ENCODE results near the gene MAP4. TPM values are rescaled to one million over a fixed set of nuclear protein-coding genes. Genes with fewer than 3 reads are reported as not detected.

The MAP4 gene
- total RNA-seq, 4 donors from 2014 or later: 55.0 to 171 (median 89.3) TPM

DNA sequence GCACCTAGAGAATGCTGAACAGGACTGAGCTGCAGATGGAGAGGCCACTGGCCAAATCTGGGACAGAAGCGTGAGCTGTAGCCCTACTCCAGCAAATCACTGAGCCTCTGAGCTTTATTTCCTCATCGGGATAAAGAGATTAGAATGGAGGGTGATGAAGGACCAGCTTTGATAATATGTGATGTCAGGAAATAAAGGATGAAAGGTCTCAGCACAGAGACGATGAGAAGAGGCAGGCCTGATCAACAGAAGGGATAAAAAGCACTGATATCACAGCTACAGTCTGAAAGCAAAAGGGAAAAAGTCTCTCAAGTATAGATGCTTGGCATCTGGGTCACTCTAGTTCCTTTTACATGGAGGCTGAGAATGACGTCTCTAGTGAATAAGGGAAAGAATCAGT lies 143.3 kb downstream of the MAP4 start:
- peaks cover 0 to 81% (median 0%) of the 10 kb centered on the region in 3 donors for H3K36me3 ChIP-seq
- no peak overlapping the region for H3K27ac ChIP-seq

DNA sequence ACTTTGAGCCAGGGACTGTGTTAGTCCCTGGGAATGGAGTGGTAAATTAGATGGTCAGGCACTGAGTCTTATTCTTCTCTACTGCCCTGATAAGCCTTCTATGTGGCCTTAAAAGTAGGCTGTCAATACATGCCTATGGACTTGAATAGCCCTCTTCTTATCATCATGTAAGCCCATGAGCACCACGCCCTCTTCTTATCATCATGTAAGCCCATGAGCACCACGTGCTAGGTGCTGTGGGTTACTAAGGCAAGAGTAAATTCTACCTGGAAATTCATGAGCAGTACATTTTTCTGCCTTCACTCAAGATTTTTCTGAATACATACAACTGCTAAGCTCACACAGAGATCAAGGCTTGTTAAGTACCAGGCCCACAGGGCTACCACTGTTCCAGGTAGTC lies 144.8 kb downstream of the MAP4 start:
- Histone ChIP-seq H3K27me3 (no peaks in the 10 kb centered on the region), H3K36me3 (peaks cover 0 to 96% (median 0%) of the 10 kb centered on the region in 3 donors), H3K9me3 (no peaks in the 10 kb centered on the region), H3K4me3 (no peak overlapping the region), H3K27ac (no peak overlapping the region), H3K4me1 (no peaks in the 10 kb centered on the region)
- TF ChIP-seq POLR2A (IDR thresholded peaks at IDR 0.05): no peak
- TF ChIP-seq, protein P1, sequence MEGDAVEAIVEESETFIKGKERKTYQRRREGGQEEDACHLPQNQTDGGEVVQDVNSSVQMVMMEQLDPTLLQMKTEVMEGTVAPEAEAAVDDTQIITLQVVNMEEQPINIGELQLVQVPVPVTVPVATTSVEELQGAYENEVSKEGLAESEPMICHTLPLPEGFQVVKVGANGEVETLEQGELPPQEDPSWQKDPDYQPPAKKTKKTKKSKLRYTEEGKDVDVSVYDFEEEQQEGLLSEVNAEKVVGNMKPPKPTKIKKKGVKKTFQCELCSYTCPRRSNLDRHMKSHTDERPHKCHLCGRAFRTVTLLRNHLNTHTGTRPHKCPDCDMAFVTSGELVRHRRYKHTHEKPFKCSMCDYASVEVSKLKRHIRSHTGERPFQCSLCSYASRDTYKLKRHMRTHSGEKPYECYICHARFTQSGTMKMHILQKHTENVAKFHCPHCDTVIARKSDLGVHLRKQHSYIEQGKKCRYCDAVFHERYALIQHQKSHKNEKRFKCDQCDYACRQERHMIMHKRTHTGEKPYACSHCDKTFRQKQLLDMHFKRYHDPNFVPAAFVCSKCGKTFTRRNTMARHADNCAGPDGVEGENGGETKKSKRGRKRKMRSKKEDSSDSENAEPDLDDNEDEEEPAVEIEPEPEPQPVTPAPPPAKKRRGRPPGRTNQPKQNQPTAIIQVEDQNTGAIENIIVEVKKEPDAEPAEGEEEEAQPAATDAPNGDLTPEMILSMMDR (IDR thresholded peaks at IDR 0.05): no peak
- no peak for DNase-seq

More for the DNA sequence above, 143.3 kb downstream of the MAP4 start:
- Histone ChIP-seq H3K27me3 (no peaks in the 10 kb centered on the region), H3K9me3 (no peaks in the 10 kb centered on the region), H3K4me3 (no peak overlapping the region), H3K4me1 (no peaks in the 10 kb centered on the region)
- no peak for TF ChIP-seq POLR2A (IDR thresholded peaks at IDR 0.05)
- TF ChIP-seq, protein P1 (IDR thresholded peaks at IDR 0.05): no peak
- no peak for DNase-seq

DNA sequence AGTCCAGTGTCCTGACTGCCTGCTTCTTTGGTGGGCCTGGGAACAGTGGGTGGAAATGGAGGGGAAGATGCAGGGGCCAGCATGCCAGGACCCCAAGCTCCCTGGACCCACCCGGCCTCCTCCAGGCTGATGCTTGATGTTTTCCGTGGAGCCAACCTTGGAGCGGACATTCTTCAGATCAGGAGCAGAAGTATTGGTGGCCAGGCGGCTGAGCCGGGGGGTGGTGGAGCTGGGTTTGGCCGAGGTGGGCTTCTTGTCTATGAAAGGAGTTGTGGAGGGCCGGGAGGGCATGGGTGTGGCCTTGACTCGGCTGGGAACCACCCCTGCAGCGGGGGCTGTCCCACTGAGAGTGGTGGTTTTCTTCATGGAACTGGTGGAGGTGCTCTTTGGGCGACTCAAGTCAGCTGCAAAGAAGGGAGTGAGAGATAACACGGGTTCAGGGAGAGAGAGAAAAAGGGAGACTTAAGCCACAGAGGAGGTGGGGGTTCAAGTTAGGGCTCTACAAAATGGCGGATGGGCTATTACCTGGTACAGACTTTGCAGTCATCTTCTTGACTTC lies 145.4 kb downstream of the MAP4 start:
- no peak for TF ChIP-seq POLR2A (IDR thresholded peaks at IDR 0.05)
- Histone ChIP-seq H3K9me3 (no peaks in the 10 kb centered on the region), H3K27ac (no peak overlapping the region), H3K27me3 (no peaks in the 10 kb centered on the region), H3K36me3 (peaks cover 0 to 100% (median 0%) of the 10 kb centered on the region in 3 donors), H3K4me1 (no peaks in the 10 kb centered on the region), H3K4me3 (no peak overlapping the region)
- DNase-seq: no peak

DNA sequence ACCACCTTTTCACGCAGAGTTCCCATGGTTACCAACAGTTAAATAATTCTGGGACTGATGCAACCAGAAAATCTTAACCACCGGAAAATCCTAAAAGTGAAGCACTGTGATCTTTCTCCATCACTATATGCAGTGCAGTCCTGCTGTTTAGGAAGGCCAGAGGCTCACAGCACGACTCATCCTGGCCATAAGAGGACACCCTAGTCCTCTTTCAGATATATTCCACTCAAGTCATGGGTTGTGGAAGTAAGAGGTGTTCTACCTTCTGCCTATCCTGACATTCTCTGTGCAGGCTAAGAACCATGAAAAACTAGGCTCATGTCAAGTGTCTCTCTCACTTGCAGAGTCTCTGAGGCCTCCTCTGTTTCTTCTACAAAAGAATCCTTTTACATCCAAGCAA lies 146.1 kb downstream of the MAP4 start:
- H3K9me3 ChIP-seq: no peaks in the 10 kb centered on the region
- no peaks in the 10 kb centered on the region for H3K27me3 ChIP-seq
- H3K4me1 ChIP-seq: no peaks in the 10 kb centered on the region
- TF ChIP-seq POLR2A (IDR thresholded peaks at IDR 0.05): no peak
- TF ChIP-seq, protein P1 (IDR thresholded peaks at IDR 0.05): no peak
- no peak for DNase-seq
- H3K27ac ChIP-seq: no peak overlapping the region
- H3K4me3 ChIP-seq: no peak overlapping the region
- peaks cover 0 to 100% (median 0%) of the 10 kb centered on the region in 3 donors for H3K36me3 ChIP-seq

DNA sequence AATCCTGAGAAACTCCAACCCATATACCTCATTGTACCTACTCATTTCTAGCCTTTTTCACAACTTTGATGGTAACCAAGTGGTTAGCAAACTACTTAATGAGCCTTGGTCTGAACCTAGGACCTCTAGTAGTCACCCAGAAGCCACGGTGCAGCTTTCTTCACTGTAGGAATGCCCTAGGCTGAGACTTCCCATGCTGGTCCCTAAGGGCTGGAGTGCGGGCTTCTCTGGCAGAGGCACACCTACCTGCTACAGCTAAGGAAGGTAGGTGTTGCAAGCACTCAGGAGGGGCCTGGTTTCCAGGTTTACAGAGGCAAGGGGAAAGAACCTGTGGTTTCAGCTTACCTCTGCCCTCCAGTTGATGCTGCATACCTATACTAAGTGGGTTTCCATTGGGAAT lies 147.9 kb downstream of the MAP4 start:
- TF ChIP-seq, protein P1 (IDR thresholded peaks at IDR 0.05): no peak
- no peak for TF ChIP-seq POLR2A (IDR thresholded peaks at IDR 0.05)
- H3K4me1 ChIP-seq: no peaks in the 10 kb centered on the region
- no peak for DNase-seq
- H3K27me3 ChIP-seq: no peaks in the 10 kb centered on the region
- no peak overlapping the region for H3K4me3 ChIP-seq
- H3K9me3 ChIP-seq: no peaks in the 10 kb centered on the region
- H3K27ac ChIP-seq: no peak overlapping the region
- peaks cover 0 to 98% (median 0%) of the 10 kb centered on the region in 3 donors for H3K36me3 ChIP-seq

DNA sequence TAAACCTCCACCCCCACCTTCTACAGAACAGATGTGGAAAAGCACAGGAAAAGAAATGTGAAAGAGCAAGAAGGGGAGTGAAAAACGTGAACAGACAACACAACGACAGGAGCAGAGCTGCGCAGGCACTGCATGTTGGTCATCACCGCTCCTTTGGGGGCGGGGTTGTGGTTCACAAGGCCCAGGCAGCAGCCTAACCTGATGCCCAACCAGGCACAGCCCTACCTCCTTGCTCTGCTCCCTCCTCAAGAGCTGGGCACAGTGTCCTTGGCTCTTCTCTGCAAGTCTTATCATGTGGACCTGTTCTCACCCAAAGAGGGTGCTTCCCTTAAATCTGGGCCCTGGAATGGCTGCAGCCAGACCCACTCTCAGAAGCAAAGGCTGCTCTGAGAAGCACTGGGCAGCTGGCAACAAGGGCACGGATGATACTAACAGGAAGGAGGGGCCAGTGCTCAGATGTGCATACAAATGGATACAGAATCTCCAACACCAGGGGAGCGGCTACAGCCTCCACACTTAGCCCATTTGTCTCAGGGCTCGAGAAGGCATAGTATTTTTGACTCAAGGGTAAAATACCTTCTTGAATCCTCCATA lies 148.7 kb downstream of the MAP4 start:
- Histone ChIP-seq H3K9me3 (no peaks in the 10 kb centered on the region), H3K4me3 (no peak overlapping the region), H3K27me3 (no peaks in the 10 kb centered on the region), H3K27ac (no peak overlapping the region), H3K4me1 (no peaks in the 10 kb centered on the region), H3K36me3 (peaks cover 0 to 96% (median 0%) of the 10 kb centered on the region in 3 donors)
- no peak for TF ChIP-seq POLR2A (IDR thresholded peaks at IDR 0.05)
- TF ChIP-seq, protein P1 (IDR thresholded peaks at IDR 0.05): no peak
- DNase-seq: no peak

Data from Peyer's patch (tissue), 4 donors.